Activated CD4-positive, alpha-beta T cell treated with anti-CD3 and anti-CD28 coated beads for 4 hours (primary cell): ENCODE data around the gene DEGS2.

Experiments
- DNase-seq, 2 donors: peaks; one replicate each; pipeline ENCODE4 v3.0.0-alpha.2; 2020

Gene DEGS2

GRCh38 chr14:100147691-100148464 is 11.6 kb downstream of the DEGS2 start:
- DNase-seq: no peak

GRCh38 chr14:100147181-100147631 is 12.2 kb downstream of the DEGS2 start:
- peak; percentile 33 to 49 for DNase-seq

- peak in 1 of 2 donors; percentile 30 for DNase-seq
Measured at GRCh38 chr14:100146531-100147091, 12.8 kb downstream of the DEGS2 start.

- no peak for DNase-seq
Measured at GRCh38 chr14:100145682-100146464, 13.6 kb downstream of the DEGS2 start.

GRCh38 chr14:100144996-100145646 is 14.3 kb downstream of the DEGS2 start:
- DNase-seq: no peak

GRCh38 chr14:100144645-100144995 is 14.8 kb downstream of the DEGS2 start:
- DNase-seq: no peak

GRCh38 chr14:100143934-100144333 is 15.5 kb downstream of the DEGS2 start:
- no peak for DNase-seq

GRCh38 chr14:100143523-100143922 is 15.9 kb downstream of the DEGS2 start:
- DNase-seq: no peak

- DNase-seq: no peak
Measured at GRCh38 chr14:100142073-100143040, 17.1 kb downstream of the DEGS2 start.

GRCh38 chr14:100141098-100141497 is 18.3 kb downstream of the DEGS2 start:
- DNase-seq: no peak

GRCh38 chr14:100140452-100141078 is 18.9 kb downstream of the DEGS2 start:
- DNase-seq: no peak

GRCh38 chr14:100138955-100139354 is 20.5 kb downstream of the DEGS2 start:
- DNase-seq: no peak

- no peak for DNase-seq
Measured at GRCh38 chr14:100138082-100138787, 21.2 kb downstream of the DEGS2 start.

- no peak for DNase-seq
Measured at GRCh38 chr14:100137173-100137572, 22.3 kb downstream of the DEGS2 start.

- no peak for DNase-seq
Measured at GRCh38 chr14:100135784-100136183, 23.7 kb downstream of the DEGS2 start.

GRCh38 chr14:100135073-100135472 is 24.4 kb downstream of the DEGS2 start:
- DNase-seq: no peak

GRCh38 chr14:100134586-100134985 is 24.9 kb downstream of the DEGS2 start:
- DNase-seq: no peak

- no peak for DNase-seq
Measured at GRCh38 chr14:100132903-100133510, 26.4 kb downstream of the DEGS2 start.

GRCh38 chr14:100132161-100132902 is 27.1 kb downstream of the DEGS2 start:
- no peak for DNase-seq

GRCh38 chr14:100131181-100131580 is 28.3 kb downstream of the DEGS2 start:
- no peak for DNase-seq
